ENCODE data around the gene MSL3B.
A peak's percentile ranks its signal among the peaks of the same experiment; 100 is the strongest.

Gene MSL3B

GRCh38 chr2:233867993-233868532 is at the start of gene MSL3B:
Gene MSL3B (minus strand): TSS chr2:233868386.
- H3K27ac ChIP-seq (replicated peaks in 1 of 4), result peak within 1 kb of the TSS in 3 of 4 donors; percentile 34 to 70 (median 69)
- intact Hi-C loops (cut with DNase I), result no loop called here
- DNase-seq (ENCODE audit: extremely low spot score), result no peak
- WGBS, result 4% methylated on average over 41 of the region's 50 CpGs
- H3K4me1 ChIP-seq, result no peaks in the 10 kb centered on the region
- H3K4me3 ChIP-seq, result peak within 1 kb of the TSS; percentile 52 to 60 (median 55)
- H3K9me3 ChIP-seq, result peaks cover 0 to 6% (median 2%) of the 10 kb centered on the region in 4 donors
- peak; percentile 26 to 38 for TF ChIP-seq POLR2AphosphoS5 (IDR thresholded peaks at IDR 0.05)
- no peak for TF ChIP-seq POLR2A (IDR thresholded peaks at IDR 0.05; ENCODE audit: low read depth)
- peaks cover 0 to 12% (median 2%) of the 10 kb centered on the region in 4 donors for H3K27me3 ChIP-seq
- no peaks in the 10 kb centered on the region for H3K36me3 ChIP-seq

GRCh38 chr2:233917116-233917515 is 48.9 kb upstream of the MSL3B start, which contains the start of gene TRPM8:
Gene TRPM8 (plus strand): TSS chr2:233917373. CDS start chr2:233926538, 9,165 bp downstream.
- no peak for TF ChIP-seq POLR2A (IDR thresholded peaks at IDR 0.05; ENCODE audit: low read depth)
- TF ChIP-seq POLR2AphosphoS5 (IDR thresholded peaks at IDR 0.05), result no peak
- no peak for TF ChIP-seq CTCF (IDR thresholded peaks at IDR 0.05)
- no peak for TF ChIP-seq EP300 (IDR thresholded peaks at IDR 0.05)
- intact Hi-C loops (cut with DNase I), result no loop called here

GRCh38 chr2:233915128-233915527 is 46.9 kb upstream of the MSL3B start:
- peak; percentile 55 for DNase-seq (ENCODE audit: extremely low spot score)
- Histone ChIP-seq H3K27me3 (peaks cover 0 to 45% (median 0%) of the 10 kb centered on the region in 4 donors), H3K4me3 (no peak overlapping the region), H3K9me3 (no peaks in the 10 kb centered on the region), H3K27ac (replicated peaks in 1 of 4) (no peak overlapping the region), H3K4me1 (no peaks in the 10 kb centered on the region), H3K36me3 (no peaks in the 10 kb centered on the region)
- TF ChIP-seq POLR2A (IDR thresholded peaks at IDR 0.05; ENCODE audit: low read depth), result no peak
- no peak for TF ChIP-seq POLR2AphosphoS5 (IDR thresholded peaks at IDR 0.05)
- no peak for TF ChIP-seq EP300 (IDR thresholded peaks at IDR 0.05)
- TF ChIP-seq CTCF (IDR thresholded peaks at IDR 0.05), result no peak
- intact Hi-C loops (cut with DNase I), result no loop called here
- WGBS, result 32% methylated on average over 2 of the region's 2 CpGs

More at GRCh38 chr2:233917116-233917515, 48.9 kb upstream of the MSL3B start, which contains the start of gene TRPM8:
- no peaks in the 10 kb centered on the region for H3K9me3 ChIP-seq
- no peak for DNase-seq (ENCODE audit: extremely low spot score)
- peaks cover 0 to 45% (median 0%) of the 10 kb centered on the region in 4 donors for H3K27me3 ChIP-seq
- H3K4me1 ChIP-seq, result no peaks in the 10 kb centered on the region
- no peaks in the 10 kb centered on the region for H3K36me3 ChIP-seq
- H3K4me3 ChIP-seq, result no peak within 1 kb of the TSS
- no peak within 1 kb of the TSS for H3K27ac ChIP-seq (replicated peaks in 1 of 4)
- WGBS, result 37% methylated on average over 5 of the region's 5 CpGs

GRCh38 chr2:233912691-233913423 is 44.7 kb upstream of the MSL3B start:
- Histone ChIP-seq H3K27me3 (peaks cover 0 to 39% (median 0%) of the 10 kb centered on the region in 4 donors), H3K9me3 (no peaks in the 10 kb centered on the region), H3K4me1 (no peaks in the 10 kb centered on the region), H3K27ac (replicated peaks in 1 of 4) (no peak overlapping the region), H3K36me3 (no peaks in the 10 kb centered on the region), H3K4me3 (no peak overlapping the region)
- DNase-seq (ENCODE audit: extremely low spot score), result no peak
- TF ChIP-seq EP300 (IDR thresholded peaks at IDR 0.05) (no peak), CTCF (IDR thresholded peaks at IDR 0.05) (no peak), POLR2A (IDR thresholded peaks at IDR 0.05; ENCODE audit: low read depth) (no peak), POLR2AphosphoS5 (IDR thresholded peaks at IDR 0.05) (no peak)
- intact Hi-C loops (cut with DNase I), result no loop called here
- WGBS, result 32% methylated on average over 6 of the region's 9 CpGs

- intact Hi-C loops (cut with DNase I), result no loop called here
- TF ChIP-seq EP300 (IDR thresholded peaks at IDR 0.05), result no peak
- TF ChIP-seq CTCF (IDR thresholded peaks at IDR 0.05), result no peak
- TF ChIP-seq POLR2AphosphoS5 (IDR thresholded peaks at IDR 0.05), result no peak
- no peak for TF ChIP-seq POLR2A (IDR thresholded peaks at IDR 0.05; ENCODE audit: low read depth)
Observed at GRCh38 chr2:233907627-233908026, 39.4 kb upstream of the MSL3B start.

More at GRCh38 chr2:233907627-233908026, 39.4 kb upstream of the MSL3B start:
- Histone ChIP-seq H3K4me3 (no peak overlapping the region), H3K9me3 (no peaks in the 10 kb centered on the region), H3K36me3 (no peaks in the 10 kb centered on the region), H3K27me3 (peaks cover 0 to 32% (median 0%) of the 10 kb centered on the region in 4 donors), H3K4me1 (no peaks in the 10 kb centered on the region), H3K27ac (replicated peaks in 1 of 4) (no peak overlapping the region)
- DNase-seq (ENCODE audit: extremely low spot score), result no peak
- WGBS, result 87% methylated on average over 3 of the region's 3 CpGs

Data from esophagus muscularis mucosa (tissue), 4 donors.